Coronary artery (tissue), 2 donors: Measurements from ENCODE around the gene EXOSC1.
"Not testable (repeated sequence)": the region's sequence is repeated elsewhere in the genome, so short reads cannot be mapped to it uniquely, and the experiment has no call there.

Source experiments
- DNase-seq: peaks from one replicate; pipeline ENCODE4 v3.0.0-alpha.2; 2017; ENCODE audit warnings: low spot score
- H3K27ac ChIP-seq, 2 donors: fragments of 200-600 bp; sonication (generic); one replicate each; pipeline ENCODE4 v1.5.1; 2016 to 2019
- H3K4me3 ChIP-seq: fragments of 200-600 bp; sonication (generic); 2 replicates; pipeline ENCODE4 v1.5.1; 2016; ENCODE audit warnings: mild to moderate bottlenecking, moderate library complexity
- CTCF ChIP-seq: fragments of 200-600 bp; sonication (generic); IDR thresholded peaks from one replicate; pipeline ENCODE4 v1.5.1; 2019; ENCODE audit warnings: antibody characterized with exemption

The EXOSC1 gene

GRCh38 chr10:97408496-97408992 lies 37.3 kb downstream of the EXOSC1 start:
- Histone ChIP-seq H3K27ac (peak overlapping the region in 1 of 2 donors; percentile 7), H3K4me3 (no peak overlapping the region)
- no peak for TF ChIP-seq CTCF
- DNase-seq = no peak

GRCh38 chr10:97407952-97408248 lies 37.9 kb downstream of the EXOSC1 start:
- H3K27ac ChIP-seq = no peak overlapping the region
- no peak for TF ChIP-seq CTCF
- DNase-seq = no peak
- no peak overlapping the region for H3K4me3 ChIP-seq

DNA sequence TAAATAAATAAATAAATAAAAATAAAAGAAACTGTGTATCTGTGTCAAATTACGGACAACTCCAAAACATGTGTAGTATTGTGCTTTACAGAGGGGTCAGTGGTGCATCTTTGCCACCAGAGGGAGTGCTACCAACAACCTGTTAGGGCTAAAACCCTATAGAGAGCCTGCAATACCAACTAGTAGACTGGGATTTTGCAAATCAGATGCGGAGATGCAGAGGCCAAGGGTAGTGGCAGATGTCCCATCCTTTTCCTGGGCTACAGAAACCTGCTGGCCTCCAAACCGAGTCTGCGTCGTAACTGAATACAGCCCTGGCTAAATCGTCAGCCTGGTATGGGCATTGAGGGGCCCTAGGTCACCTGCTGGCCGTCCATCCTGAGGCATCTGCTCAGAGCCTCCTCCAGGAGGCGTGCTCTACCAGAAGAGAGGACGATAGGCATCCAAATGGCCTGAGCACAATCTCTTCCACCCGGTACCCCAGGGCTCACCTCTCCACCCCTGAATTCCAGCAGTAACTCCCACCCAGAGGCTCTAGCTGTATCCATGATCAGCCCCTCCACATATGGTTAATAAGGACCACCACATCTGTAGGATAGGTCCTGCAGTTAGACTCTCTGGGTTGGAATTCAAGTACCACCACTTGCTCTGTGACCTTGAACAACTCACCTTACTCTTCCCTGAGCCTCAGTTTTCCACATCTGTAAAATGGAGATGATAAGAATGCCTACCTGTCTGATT lies 38.4 kb downstream of the EXOSC1 start:
- Histone ChIP-seq H3K4me3 (peak overlapping the region; percentile 54), H3K27ac (peak overlapping the region in 1 of 2 donors; percentile 24)
- DNase-seq = no peak
- peak; percentile 67 for TF ChIP-seq CTCF

DNA sequence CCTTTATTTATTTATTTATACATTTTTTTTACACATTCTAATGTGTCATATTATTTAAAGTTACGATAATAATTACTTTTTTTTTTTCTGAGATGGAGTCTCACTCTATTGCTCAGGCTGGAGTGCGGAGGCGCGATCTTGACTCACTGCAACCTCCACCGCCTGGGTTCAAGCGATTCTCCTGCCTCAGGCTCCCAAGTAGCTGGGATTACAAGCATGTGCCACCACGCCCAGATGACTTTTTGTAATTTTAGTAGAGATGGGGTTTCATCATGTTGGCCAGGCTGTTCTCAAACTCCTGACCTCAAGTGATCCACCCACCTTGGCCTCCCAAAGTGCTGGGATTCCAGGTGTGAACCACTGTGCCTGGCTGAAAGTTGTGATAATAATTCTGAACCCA lies 39.3 kb downstream of the EXOSC1 start:
- peak overlapping the region in 1 of 2 donors; percentile 7 for H3K27ac ChIP-seq
- H3K4me3 ChIP-seq, DNase-seq: not testable (repeated sequence)

DNA sequence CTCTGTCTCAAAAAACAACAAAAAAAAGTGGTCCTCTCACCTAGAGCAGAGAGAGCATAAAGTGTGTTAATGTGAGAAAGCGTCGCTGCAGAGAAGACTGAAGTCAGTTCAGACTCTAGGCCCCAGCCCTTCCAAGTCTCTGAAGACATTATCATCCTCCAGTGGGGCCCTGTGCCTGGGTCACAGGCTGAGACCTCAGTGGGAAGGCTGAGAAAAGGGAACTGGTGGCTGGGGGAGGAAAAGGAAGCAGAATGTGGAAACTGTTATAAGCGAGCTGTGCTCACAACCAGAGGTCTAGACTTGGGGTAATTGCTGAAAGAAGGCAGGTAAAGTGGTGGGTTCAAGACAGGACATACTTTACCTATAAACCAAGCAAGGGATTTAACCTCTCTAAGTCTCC lies 39.7 kb downstream of the EXOSC1 start:
- TF ChIP-seq CTCF = no peak
- DNase-seq = no peak
- H3K27ac ChIP-seq = no peak overlapping the region
- no peak overlapping the region for H3K4me3 ChIP-seq

DNA sequence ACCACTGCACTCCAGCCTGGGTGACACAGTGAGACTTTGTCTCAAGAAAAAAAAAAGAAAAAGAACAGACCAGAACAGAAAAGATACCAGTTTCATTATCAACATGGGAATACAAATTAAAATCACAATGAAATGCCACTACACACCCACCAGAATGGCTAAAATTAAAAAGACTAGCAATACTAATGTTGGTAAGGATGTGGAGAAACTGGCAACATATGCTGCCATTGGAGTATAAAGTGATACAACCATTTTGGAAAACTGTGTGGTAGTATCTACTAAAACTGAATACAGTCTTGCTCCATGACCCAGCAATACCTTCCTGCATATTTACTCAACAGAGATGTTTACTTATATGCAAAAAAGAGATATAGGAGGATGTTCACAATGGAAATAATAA lies 41.8 kb downstream of the EXOSC1 start:
- DNase-seq = no peak
- no peak for TF ChIP-seq CTCF
- Histone ChIP-seq H3K4me3 (no peak overlapping the region), H3K27ac (no peak overlapping the region)

DNA sequence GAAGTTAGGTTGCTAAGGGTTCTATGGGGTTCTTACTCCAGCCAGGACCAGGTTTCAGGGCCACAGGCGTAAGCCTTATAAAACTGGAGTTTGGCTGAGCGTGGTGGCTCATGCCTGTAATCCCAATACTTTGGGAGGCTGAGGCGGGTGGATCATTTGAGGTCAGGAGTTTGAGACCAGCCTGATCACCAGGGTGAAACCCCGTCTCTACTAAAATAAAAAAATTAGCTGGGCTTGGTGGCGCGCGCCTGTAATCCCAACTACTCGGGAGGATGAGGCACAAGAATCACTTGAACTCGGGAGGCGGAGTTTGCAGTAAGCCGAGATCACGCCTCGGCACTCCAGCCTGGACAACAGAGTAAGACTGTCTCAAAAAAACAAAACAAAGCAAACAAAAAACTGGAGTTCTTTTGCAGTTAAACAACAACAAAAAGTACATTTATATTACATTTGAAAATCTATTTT lies 44.3 kb downstream of the EXOSC1 start:
- TF ChIP-seq CTCF = no peak
- Histone ChIP-seq H3K4me3 (peak overlapping the region; percentile 85), H3K27ac (peak overlapping the region; percentile 38 to 80)
- no peak for DNase-seq
